Astrocyte of the spinal cord (primary cell): ENCODE data around the gene UHRF1.

ENCODE experiments used
- DNase-seq: peaks from one replicate; pipeline ENCODE4 v3.0.0; 2011; ENCODE audit warnings: low read depth, low spot score
- H3K4me3 ChIP-seq: 2 replicates; pipeline ENCODE4 v1.5.1; 2011; ENCODE audit warnings: low read depth, mild to moderate bottlenecking, low read length, moderate library complexity
- in situ Hi-C: cut with HindIII; loops from 2 replicates; pipeline ENCODE4 v1.10.0; 2017; ENCODE audit warnings: low sequenced_read_pairs
- TF ChIP-seq, protein P1 (sequence below): IDR thresholded peaks from 2 replicates; pipeline ENCODE4 v1.5.1; 2012; ENCODE audit warnings: low read depth, mild to moderate bottlenecking, low read length, inconsistent platforms

UHRF1 gene

DNA sequence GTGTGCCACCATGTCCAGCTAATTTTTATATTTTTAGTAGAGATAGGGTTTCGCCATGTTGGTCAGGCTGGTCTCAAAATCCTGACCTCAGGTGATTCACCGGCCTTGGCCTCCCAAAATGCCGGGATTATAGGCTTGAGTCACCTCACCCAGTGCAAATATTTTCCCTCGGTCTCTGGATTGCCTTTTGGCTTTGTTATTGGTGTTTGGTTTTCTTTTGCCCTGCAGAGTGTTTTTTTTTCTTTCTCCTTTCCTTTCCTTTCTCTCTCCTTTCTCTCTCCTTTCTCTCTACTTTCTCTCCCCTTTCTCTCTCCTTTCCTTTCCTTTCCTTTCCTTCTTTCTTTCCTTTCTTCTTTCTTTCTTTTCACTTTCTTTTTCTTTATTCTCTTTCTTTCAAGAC lies 92.8 kb downstream of the UHRF1 start:
- TF ChIP-seq, protein P1, sequence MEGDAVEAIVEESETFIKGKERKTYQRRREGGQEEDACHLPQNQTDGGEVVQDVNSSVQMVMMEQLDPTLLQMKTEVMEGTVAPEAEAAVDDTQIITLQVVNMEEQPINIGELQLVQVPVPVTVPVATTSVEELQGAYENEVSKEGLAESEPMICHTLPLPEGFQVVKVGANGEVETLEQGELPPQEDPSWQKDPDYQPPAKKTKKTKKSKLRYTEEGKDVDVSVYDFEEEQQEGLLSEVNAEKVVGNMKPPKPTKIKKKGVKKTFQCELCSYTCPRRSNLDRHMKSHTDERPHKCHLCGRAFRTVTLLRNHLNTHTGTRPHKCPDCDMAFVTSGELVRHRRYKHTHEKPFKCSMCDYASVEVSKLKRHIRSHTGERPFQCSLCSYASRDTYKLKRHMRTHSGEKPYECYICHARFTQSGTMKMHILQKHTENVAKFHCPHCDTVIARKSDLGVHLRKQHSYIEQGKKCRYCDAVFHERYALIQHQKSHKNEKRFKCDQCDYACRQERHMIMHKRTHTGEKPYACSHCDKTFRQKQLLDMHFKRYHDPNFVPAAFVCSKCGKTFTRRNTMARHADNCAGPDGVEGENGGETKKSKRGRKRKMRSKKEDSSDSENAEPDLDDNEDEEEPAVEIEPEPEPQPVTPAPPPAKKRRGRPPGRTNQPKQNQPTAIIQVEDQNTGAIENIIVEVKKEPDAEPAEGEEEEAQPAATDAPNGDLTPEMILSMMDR = no peak
- in situ Hi-C loops = no loop called here
- no peak overlapping the region for H3K4me3 ChIP-seq
- DNase-seq = peak; percentile 66

DNA sequence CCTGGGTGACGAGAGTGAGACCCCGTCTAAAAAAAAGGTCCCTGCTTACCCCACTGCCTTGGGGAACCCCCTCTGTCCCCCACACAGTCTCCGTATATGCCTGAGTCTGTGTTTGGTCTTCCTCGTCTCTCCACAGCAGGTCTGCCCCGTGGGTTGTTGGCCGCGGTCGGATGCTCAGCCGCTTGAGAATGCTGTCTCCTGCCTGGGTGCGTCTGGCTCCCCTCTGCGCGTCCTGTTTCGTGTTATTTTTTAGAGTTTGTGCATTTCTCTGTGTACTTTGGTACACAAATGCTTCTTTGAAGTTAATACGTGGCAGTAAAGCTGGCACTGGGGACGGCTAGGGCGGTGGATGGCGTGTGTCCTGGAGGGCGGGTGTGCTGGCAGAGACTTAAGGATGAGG lies 94.5 kb downstream of the UHRF1 start:
- DNase-seq = no peak
- in situ Hi-C loops = no loop called here
- H3K4me3 ChIP-seq = no peak overlapping the region
- TF ChIP-seq, protein P1 = no peak

GRCh38 chr19:5005096-5005495 lies 95.8 kb downstream of the UHRF1 start:
- H3K4me3 ChIP-seq = no peak overlapping the region
- no peak for DNase-seq
- in situ Hi-C loops = no loop called here
- TF ChIP-seq, protein P1 = no peak

GRCh38 chr19:5006201-5006600 lies 96.9 kb downstream of the UHRF1 start:
- no peak overlapping the region for H3K4me3 ChIP-seq
- TF ChIP-seq, protein P1 = no peak
- in situ Hi-C loops = no loop called here
- DNase-seq = no peak

DNA sequence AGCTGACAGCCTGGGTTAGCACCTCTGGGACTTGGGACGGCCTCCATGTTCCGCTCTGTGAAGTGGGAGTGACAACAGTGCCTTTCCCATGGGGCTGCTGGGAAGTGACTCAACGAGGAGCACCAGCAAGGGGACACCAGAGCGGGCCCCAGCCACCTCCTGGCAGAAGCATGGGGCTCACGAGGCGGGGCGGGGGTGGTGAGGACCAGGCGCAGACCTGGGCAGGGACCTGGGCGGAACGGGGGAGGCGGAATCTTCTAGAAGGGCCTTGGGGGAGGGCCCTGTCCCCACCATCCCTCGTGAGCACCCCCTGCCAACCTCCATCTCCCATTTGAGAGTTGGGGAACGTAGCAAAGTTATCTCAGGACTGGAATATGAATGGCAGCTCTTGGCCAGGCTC lies 97.5 kb downstream of the UHRF1 start:
- in situ Hi-C loops = no loop called here
- no peak overlapping the region for H3K4me3 ChIP-seq
- no peak for DNase-seq
- TF ChIP-seq, protein P1 = no peak
